ENCODE results near the gene MLLT1. TPM values are rescaled to one million over a fixed set of nuclear protein-coding genes. Genes with fewer than 3 reads are reported as not detected.

The MLLT1 gene
- total RNA-seq, 2 donors from 2014 or later: 16.3 to 23.7 TPM

DNA sequence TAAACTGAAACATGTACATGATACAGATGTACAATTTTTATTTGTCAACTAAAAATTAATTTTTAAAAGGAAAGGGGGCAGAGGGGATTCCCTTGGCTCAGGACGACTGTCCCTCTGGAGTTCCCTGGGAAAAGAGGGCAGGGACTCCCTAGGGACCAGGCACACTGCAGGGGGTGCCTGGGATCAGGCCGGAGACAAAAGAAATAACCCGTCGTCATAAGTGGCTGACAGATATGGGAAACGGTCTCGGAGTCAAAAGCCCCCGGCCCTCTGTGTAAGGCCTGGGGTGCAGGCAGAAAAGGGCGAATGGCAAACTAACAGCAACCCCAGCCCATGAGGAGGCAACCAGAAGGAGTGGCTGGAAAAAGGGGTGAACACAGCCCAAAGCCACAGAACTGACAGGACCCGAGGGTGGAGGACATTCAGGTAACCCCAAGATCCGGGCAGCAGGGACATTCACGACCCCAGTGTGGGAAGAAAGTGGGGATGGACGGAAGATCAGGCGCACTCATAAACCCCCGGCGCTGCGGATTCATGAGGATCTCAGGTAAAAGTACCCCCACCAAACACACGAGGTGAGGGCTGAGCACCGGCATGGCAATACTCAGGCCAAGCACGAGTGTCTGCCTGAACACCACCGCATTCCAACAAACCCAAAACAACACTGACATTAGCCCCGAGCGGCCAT is 6.7 kb downstream of the MLLT1 start:
- Histone ChIP-seq H3K36me3 (replicated peaks in 1 of 2; ENCODE audit: insufficient read depth in 1 of 2, low read depth in 2 of 2) (peaks cover 0 to 2% of the 10 kb centered on the region in 2 donors), H3K9me3 (no peaks in the 10 kb centered on the region), H3K4me1 (peaks cover 81% of the 10 kb centered on the region), H3K4me3 (no peak overlapping the region), H3K27me3 (no peaks in the 10 kb centered on the region), H3K27ac (peak overlapping the region; percentile 65 to 91 (median 89))
- ATAC-seq (no peak), DNase-seq (no peak)
- WGBS, 2 donors: 74% methylated on average over 20 to 22 of the region's 22 CpGs
- TF ChIP-seq, protein P1, sequence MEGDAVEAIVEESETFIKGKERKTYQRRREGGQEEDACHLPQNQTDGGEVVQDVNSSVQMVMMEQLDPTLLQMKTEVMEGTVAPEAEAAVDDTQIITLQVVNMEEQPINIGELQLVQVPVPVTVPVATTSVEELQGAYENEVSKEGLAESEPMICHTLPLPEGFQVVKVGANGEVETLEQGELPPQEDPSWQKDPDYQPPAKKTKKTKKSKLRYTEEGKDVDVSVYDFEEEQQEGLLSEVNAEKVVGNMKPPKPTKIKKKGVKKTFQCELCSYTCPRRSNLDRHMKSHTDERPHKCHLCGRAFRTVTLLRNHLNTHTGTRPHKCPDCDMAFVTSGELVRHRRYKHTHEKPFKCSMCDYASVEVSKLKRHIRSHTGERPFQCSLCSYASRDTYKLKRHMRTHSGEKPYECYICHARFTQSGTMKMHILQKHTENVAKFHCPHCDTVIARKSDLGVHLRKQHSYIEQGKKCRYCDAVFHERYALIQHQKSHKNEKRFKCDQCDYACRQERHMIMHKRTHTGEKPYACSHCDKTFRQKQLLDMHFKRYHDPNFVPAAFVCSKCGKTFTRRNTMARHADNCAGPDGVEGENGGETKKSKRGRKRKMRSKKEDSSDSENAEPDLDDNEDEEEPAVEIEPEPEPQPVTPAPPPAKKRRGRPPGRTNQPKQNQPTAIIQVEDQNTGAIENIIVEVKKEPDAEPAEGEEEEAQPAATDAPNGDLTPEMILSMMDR (IDR thresholded peaks at IDR 0.05): no peak
- TF ChIP-seq POLR2A (IDR thresholded peaks at IDR 0.05): no peak
- intact Hi-C loops (cut with DNase I): no loop called here

DNA sequence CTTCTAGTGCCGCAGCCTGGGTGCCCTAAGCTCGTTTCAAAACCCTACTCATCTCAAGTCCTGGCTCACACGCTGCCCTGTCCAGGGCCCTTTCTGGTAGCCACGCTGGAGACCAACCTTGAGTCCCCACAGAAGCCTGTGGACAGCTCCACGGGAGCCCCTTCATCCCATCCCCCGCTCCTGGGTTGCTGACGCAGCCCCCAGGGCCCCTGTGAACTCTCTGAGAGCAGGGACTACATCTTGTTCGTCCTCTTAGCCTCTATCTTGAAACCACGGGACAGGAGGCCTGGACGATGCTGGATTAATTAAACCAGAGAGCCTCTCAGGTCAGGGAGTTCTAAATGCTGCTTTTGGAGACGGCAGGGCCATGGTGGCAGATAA is 7.4 kb downstream of the MLLT1 start:
- WGBS, 2 donors: 43 to 57% methylated on average over 11 of the region's 11 CpGs
- Histone ChIP-seq H3K27me3 (no peaks in the 10 kb centered on the region), H3K36me3 (replicated peaks in 1 of 2; ENCODE audit: insufficient read depth in 1 of 2, low read depth in 2 of 2) (peaks cover 0 to 2% of the 10 kb centered on the region in 2 donors), H3K9me3 (no peaks in the 10 kb centered on the region), H3K4me3 (no peak overlapping the region), H3K27ac (peak overlapping the region; percentile 50 to 91 (median 78)), H3K4me1 (peaks cover 74% of the 10 kb centered on the region)
- intact Hi-C loops (cut with DNase I): no loop called here
- DNase-seq (no peak), ATAC-seq (no peak)
- TF ChIP-seq POLR2A (IDR thresholded peaks at IDR 0.05): no peak
- TF ChIP-seq, protein P1 (IDR thresholded peaks at IDR 0.05): no peak

DNA sequence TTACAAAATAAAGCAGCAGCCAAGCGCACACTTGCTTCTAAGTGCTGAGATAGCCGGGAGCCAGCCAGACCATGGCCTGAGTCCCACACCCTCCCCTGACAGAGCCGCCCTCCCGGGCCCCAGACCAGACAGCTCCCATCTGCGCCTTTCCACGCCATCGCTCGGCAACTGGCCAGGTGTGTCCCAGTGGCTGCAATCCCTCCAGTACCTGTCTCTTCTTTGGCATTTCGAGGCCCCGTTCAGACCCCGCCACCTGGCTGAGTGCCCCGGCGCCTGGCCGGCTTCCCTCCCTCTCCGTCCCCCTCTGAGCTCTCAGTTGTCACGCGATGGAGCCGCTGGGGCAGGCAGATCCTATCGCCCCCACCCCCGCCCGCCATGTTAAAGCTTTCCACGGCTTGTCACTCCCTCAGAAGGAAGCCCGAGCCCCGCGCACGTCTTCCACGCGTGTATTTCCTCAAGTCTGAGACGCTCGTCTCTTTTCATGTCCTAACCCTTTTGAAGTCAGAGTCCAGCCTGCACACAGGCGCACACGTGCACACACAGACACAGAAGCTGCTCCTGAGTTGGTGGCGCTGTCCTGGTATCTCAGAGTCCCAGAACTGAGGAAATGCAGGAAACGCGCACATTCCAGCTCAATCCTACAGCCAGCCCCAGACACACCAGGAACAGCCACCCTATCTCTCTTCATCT is 7.9 kb downstream of the MLLT1 start:
- peak; percentile 40 for ATAC-seq

DNA sequence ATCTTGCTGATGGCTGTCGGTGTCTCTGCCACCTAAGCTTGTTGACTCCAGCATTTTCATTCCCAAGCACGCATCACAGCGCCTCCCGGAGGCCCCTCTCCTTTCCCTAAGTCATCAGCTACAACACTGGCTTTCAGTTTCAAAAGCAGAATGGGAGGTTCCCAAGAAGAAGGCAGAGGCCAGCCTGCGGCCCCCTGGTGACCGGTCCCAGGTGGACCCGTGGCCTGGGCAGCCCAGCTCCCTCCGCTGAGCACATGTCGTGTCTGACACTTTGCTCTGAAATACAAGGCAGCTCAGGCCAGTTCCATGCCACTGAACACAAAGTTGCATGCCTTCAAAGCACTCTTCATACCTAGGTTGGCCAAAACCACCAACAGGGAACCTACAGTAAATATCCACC is 8.5 kb downstream of the MLLT1 start:
- no peaks in the 10 kb centered on the region for H3K9me3 ChIP-seq
- no peak for TF ChIP-seq POLR2A (IDR thresholded peaks at IDR 0.05)
- TF ChIP-seq, protein P1 (IDR thresholded peaks at IDR 0.05): no peak
- WGBS, 2 donors: 42 to 47% methylated on average over 8 to 9 of the region's 9 CpGs
- no peak for DNase-seq
- ATAC-seq: no peak
- H3K36me3 ChIP-seq (replicated peaks in 1 of 2; ENCODE audit: insufficient read depth in 1 of 2, low read depth in 2 of 2): peaks cover 0 to 2% of the 10 kb centered on the region in 2 donors
- H3K27ac ChIP-seq: peak overlapping the region; percentile 50 to 91 (median 78)
- no peaks in the 10 kb centered on the region for H3K27me3 ChIP-seq
- H3K4me1 ChIP-seq: peaks cover 62% of the 10 kb centered on the region
- no peak overlapping the region for H3K4me3 ChIP-seq
- intact Hi-C loops (cut with DNase I): no loop called here

More for the DNA sequence above, 7.9 kb downstream of the MLLT1 start:
- Histone ChIP-seq H3K4me1 (peaks cover 69% of the 10 kb centered on the region), H3K27ac (peak overlapping the region; percentile 50 to 91 (median 78)), H3K36me3 (replicated peaks in 1 of 2; ENCODE audit: insufficient read depth in 1 of 2, low read depth in 2 of 2) (peaks cover 0 to 2% of the 10 kb centered on the region in 2 donors), H3K9me3 (no peaks in the 10 kb centered on the region), H3K4me3 (no peak overlapping the region), H3K27me3 (no peaks in the 10 kb centered on the region)
- peak in 1 of 3 donors; percentile 10 for TF ChIP-seq POLR2A (IDR thresholded peaks at IDR 0.05)
- TF ChIP-seq, protein P1 (IDR thresholded peaks at IDR 0.05): no peak
- peak; percentile 71 to 81 (median 78) for DNase-seq
- WGBS, 2 donors: 12 to 13% methylated on average over 25 to 35 of the region's 35 CpGs
- intact Hi-C loops (cut with DNase I): no loop called here
